ENCODE measurements around the gene TSSK2. TPM values are rescaled to one million over a fixed set of nuclear protein-coding genes. Genes with fewer than 3 reads are reported as not detected.

The TSSK2 gene
- total RNA-seq, 1 donor from 2014 or later, result 1.4 TPM

DNA sequence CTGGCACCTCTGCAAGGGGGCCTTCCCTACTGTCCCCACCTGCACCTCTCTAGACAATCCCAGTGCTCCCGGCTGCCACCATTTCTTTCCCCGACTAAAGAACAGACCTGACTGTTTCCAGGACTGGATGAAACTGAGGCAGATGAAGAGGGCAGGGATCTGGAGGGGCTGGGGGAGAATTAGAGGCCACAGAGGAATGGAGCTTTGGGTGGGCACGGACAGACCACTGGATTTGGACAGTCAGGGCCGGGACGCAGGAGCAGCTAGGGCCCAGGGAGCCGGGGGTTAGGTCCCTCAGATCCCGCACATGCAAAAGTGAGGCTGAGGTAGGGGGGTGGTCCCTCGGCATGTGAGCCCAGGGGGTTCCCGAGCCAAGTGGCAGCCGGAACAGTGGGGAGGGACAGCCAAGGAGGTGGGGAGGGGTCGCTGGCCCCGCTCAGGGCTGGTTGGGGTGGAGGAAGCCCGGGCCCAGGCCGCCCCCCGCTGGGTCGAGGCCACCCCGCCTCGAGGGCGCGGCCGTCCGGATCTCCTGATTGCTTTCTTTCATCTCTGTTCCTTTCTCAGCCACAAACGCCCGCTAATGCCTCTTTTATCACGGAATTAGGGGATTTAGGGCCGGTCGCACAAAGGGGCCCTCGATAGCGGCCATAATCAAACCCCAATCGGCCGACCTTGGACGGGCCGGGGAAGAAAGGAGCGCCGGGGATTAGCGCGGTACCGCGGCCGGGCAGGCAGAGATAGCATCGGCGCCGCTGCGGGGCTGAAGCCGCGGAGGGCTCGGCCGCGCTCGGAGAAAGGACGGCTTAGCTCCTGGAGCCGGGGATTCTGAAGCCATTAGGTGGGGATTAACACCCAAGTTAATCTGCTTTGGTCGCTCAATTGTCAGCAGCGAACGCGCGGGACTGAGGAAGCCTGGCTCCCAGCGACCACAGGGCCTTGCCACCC, 38.2 kb downstream of the TSSK2 start:
- no peak for DNase-seq (ENCODE audit: low spot score)

DNA sequence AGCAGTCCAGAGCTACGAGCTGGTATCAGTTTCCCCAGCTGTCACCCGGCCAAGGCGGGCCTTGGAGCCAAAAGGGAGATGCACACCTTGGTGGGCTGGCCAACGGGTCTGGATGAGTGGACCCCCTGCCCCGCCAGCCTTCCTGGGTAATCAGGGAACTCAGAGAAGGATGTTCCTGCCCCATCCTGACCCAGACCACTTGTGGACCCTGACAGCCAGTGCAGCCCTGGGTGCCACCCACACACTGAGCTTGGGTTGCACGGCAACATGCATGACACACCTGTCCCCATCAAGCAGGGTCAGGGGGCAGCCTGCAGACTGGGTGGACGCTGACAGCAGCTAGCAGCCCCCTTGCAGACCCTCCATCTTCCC, 38.8 kb downstream of the TSSK2 start:
- no peak for DNase-seq (ENCODE audit: low spot score)

DNA sequence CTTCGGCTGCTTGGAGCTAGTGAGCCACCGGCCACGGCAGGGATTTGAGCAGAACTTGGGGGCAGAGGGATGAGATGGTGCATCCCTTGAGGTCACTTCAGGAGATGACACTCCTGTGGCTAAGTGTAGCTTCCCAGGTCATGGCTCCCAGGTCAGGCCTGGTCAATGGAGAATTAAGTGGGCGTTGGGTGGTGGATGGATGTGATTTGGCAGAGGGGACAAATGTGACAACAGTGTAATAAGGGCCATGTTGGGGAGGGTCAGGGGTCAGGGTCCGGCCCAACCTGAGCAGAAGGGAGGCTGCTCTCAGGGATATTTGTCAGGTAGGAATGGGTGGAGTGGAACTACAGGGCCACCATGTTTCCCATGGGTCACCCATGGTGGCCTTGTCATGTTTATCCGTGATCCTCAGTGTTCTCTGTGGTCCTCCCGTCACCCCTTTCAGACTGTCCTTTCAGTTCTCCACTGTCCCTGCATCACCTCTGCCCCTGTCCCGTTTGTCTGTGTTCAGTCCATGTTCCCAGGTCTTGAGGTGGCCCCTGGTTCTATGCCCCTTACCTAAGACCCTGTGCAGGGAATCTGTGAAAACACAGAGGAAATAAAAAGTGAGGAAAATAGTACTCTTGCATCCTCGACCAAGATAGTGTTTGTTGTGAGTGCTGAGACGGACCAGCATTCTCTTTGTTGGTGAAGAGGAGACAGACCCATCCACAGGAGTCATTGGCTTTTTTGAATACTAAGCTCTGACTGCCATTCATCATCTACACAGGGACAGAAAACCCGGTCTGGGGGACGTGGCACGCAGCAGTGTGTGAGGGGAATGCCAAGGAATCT, 41.3 kb downstream of the TSSK2 start:
- no peak for DNase-seq (ENCODE audit: low spot score)

DNA sequence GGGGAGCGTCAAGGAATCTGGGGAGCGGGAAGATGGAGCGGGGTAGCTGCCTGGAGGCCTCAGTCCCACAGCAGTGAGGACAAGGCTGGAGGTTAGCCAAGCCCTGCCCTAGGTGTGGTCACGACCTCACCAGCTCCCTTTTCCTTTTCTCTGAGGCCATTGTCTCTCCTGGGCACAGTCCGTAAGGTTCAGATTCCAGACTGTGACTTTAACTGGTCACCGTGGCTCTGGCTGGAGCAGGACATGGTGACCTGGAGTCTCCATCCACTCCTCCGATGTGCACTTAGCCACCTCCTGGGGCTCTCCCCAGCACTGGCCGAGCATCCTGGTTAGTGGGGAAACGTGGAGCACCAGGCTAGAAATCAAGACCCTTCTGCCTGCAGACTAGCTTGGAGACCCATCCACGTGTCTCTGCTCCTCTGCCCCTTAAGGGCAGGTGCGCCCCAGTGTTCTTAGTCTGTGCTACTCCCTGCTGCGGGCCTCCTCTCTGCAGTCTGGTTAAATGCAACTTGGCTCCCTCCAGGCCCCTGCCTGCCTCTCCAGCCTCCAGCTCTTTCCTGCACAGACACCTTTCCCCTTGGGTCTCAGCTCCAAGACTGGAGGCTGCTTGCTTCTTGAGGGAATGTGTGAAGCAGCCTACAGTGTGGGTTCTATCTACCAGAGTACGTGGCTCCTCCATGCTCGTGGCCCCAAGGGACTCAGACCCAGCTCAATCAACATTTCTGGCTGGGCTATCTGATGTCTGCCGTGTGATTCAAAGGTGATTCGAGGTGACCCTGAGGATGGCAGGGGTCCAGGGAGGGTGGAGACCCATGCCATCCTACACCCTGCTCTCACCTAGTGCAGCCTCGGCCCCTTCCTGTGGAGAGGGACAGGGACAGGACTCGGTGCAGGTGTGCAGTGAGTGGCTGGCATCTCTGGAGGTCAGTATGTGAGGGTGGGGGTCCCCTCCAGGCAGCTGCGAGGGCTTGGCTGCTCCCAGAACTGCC, 42.2 kb downstream of the TSSK2 start:
- no peak for DNase-seq (ENCODE audit: low spot score)

DNA sequence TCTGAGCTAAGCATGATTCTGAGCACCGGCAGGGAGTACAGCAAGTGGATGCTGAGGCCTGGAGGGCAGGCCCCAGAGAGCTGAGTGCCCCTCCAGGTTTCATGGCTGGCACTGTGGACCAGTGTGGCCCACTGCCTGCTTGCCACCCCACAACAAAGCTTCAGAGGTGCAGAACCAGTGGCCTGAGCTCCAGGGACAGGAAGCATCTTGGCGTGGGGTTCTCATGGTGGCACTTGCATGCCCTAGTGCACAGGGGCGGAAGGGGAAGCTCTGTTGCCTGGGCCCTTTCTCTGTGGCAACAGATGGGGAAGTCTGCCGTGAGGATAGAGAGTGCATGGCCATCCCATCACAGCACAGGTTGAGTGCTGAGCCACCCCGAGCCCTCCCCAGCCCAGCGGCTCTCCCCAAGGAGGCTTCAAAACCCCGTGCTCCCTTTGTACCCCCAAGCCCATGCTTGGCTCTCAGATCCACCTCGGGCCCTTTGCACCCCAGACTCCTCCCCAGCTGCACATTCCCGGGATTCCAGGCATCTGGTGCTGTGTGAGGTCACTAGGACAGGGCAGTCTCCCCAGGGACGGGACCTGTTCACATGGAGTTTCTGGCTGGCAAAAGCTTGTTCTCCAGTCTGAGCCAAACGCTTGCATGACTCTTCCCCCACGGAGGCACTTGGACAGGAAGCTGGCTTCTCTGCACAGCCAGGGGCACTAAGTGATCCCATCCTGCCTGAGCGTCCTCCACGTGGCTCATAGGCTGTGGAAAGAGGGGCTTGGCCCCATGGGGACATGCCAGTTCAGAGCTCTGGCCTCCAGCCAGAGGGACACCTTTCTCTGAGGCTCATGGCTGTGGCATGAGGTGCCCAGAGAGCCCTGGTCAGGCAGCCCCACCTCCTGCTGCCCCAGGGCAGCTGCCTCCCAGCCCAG, 43.3 kb downstream of the TSSK2 start:
- no peak for DNase-seq (ENCODE audit: low spot score)

DNA sequence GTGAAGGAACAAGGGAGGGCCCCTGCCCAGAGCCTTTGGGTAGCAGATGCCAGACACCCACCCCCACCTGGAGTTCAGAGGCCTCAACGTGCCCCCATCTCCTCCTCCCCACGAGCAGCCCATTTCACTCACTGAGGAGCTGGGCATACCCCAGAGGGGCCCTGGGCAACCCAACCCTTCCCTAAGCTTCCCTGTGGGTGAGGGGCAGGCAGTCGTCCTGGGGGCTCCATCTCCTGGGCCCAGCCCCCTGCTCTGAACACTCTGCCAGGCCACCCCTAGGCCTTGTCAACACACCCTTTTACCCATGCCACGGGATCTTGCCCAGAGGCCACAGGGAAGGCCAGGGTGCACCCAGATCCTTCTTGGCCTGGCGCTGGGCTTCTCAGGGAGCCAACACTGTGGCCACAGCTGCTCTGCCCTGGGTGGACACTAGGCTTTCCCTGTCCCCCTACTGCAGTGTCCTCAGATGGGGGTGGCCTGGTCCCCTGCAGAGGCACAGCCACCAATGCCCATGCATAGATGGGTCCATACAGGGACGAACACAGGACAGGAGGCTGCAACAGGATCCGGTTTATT, 44.0 kb downstream of the TSSK2 start:
- no peak for DNase-seq (ENCODE audit: low spot score)

DNA sequence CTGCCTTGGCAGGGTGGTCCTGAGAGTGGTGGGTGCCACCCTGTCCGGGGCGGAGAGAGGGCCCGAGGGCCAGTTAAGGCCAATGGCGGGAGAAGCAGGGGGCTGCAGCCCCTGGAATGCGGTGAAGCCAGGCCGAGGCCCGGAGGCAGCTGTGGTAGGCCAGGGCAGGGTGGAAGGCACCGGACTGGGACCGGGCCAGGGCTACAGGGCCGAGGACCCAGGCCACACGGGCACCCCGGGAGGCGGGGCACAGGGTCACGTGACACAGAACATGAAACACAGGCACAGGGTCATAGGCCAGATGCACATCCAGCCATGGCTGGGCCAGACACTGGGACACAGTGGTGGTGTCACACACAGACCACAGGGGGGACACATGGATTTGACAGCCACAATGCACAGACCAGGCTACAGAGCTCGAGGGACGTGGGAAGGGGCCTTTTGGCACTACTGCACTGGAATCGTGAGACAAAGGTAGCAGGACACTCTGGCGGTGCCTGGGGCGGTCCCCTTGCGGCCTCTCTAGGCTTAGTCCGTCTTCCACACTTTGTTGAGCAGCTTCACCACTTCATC, 44.6 kb downstream of the TSSK2 start:
- DNase-seq (ENCODE audit: low spot score), result no peak

DNA sequence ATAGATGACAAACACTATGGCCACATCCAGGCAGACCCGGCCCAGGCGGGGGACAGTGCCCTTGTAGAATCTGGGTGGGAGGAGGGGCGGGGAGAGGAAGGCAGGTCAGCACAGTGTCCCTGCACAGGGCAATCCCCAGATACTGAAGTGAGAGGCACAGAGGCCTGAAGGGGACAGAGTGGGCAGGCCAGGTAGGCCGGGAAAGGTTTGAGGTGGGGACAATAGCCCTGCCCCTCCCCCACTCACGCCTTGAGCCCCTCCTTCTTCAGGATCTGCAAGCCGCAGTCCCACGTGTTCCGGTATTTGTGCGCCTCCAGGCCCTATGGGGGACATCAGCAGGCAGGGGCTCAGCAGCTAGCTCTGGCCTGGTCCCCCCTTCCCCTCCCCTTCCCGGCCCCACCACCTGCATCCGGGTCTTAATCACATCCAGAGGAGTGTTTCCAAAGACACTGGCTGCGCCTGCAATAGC, 45.1 kb downstream of the TSSK2 start:
- no peak for DNase-seq (ENCODE audit: low spot score)

DNA sequence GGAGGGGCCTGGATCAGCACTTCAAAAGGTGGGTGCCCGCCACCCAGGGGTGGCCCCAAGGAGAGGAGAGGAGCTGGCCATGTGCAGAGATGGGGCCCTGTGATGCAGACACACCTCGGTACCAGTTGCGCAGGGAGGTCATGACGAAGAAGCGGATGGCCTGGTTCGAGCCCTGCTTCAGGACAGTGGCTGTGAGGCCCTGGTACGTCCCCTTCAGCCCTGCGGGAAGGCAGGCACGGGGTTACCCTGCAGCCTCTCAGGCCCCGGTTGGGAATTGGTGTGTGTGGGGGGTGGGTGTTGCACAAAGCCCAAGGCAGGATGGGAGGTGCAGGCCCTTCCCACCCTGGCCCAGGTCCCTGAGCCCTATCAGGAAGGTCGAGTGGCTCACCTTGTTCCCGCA, 45.6 kb downstream of the TSSK2 start:
- DNase-seq (ENCODE audit: low spot score), result no peak

DNA sequence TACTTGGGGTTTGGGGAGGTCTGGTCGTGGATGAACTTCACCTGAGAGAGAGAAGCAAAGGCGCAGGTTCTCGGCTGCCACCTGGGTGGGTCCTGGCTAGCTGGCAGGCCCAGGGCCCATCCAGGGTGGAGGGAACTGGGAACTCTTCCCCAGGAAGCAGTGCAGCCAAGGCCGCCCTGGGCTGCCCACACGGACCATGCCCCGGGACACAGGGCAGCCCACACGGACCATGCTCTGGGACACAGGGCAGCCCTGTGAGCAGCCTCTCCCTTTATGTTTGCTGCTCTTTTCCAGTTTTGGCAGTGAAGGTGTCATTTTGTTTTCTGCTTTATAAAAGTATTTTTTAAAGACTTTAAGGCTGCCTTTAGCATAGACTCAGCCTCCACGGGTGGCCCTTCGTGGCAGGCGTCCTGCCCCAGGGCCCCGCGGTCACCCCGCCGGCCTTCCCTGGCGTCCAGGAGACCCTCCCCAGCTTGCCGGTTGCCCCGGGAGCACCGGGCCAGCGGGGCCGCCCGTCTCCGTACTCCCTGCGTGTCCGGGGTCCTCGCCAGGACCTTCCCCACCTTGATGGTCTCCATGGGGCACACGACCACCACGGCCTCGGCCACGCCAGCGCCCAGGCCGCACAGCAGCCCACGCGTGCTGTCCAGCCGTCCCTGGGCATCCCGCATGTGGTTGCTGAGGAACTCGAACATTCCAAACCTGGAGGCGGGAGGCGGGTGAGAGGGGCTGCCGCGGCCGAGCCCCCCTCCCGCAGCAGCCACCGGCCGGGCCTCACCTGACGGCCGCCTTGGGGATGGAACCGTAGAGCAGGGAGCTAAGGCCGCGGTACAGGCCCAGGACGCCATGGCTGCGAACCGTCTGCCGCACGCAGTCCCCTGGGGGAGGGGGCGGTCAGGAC, 46.3 kb downstream of the TSSK2 start:
- DNase-seq (ENCODE audit: low spot score), result no peak

DNA sequence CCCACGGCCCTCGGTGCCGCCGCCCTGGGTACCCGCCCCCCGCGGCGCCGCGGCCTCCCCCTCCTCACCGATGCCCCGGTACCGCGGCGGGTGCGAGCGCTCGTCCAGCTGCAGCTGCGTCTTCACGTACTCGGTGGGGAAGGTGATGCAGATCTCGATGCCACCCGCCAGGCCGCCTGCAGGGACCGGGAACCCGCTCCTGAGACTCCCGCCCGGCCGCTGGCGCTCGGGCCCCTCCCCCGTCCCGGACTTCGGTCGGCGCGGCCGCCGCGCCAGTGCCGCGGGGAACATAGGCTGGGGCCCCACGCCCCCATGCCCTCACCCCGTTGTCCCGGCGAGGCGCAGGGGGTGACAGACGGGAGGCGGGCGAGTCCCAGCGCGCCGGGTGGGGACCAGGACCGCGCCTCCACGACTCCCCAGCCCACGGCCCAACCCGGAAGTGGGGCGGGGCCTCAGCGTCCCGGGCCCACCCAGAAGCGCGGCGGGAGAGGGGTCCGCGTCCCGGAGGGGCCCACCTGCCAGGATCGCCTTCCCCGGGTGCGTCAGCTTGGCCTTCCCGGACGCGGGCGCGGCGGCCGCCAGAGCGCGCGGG, 47.1 kb downstream of the TSSK2 start:
- DNase-seq (ENCODE audit: low spot score), result peak; percentile 69

DNA sequence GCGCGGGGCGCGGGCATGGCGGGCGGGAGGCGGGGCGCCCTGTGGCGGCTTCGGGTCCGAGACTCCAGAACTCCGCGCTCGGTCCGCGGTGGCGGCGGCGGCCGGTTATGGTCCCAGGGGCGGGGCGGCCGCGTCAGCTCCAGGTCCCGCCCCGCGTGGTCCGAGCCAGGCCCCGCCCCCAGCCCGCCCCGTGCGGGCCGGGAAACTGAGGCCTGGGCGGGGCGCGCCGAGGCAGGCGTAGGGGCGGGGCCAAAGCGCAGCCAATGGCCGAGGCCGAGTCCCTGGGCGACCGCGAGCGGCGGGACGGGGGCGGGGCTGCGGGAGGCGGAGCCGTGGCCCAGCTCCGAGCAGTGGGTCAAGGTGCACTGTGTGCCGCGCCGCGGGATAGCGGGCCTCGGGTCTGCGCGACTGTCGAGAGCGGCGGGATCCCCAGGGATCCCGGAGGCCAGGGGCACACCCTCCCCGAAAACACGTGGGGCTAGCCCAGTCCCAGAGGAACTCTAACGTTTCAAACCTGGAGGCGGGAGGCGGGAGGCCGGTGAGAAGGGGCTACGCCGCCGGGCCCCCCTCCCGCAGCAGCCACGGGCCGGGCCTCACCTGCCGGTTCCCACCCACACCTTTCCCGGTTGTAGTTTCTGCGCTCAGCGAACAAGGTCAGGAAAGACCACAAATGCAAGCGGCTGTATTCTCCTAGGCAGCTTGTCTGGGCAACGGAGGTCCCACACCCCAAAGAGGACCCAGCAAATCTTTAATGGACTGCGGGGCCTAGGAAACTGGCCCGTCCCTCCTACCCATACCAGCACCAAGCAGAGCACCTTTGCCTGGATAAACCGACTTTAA, 47.8 kb downstream of the TSSK2 start, which contains the start of gene SLC25A1:
Gene SLC25A1, minus strand, starts transcription at position 80 of the 840 bp plus-strand sequence. Its CDS starts 63 bp downstream, at position 17.
- DNase-seq (ENCODE audit: low spot score), result peak; percentile 93

DNA sequence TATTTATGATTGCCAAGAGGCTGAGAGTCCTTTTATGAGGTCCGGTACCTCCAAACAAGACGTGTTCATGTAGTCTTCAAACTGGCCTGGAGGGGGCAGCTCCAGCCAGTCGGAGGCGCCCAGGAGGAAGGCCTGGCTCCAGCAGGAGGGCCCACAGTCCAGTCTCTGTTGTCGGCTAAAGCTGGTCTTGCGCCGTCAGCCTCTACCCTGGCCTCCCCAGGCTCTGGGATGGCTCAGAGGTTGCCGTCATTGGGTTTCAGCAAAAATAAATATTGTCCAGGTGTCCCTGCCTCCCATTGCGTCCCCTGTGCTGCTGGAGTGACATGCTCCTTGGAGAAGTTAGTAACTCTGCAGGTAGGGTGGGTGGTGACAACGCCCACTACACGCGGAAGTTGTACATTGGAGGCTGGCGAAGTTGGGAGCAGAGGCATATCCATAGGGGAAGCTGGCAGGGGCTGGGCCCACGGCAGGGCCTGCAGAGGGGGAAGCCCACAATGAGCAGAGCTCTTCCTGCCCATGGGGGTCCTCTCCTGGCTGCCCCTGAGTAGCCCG, 48.5 kb downstream of the TSSK2 start:
- DNase-seq (ENCODE audit: low spot score), result peak; percentile 86

DNA sequence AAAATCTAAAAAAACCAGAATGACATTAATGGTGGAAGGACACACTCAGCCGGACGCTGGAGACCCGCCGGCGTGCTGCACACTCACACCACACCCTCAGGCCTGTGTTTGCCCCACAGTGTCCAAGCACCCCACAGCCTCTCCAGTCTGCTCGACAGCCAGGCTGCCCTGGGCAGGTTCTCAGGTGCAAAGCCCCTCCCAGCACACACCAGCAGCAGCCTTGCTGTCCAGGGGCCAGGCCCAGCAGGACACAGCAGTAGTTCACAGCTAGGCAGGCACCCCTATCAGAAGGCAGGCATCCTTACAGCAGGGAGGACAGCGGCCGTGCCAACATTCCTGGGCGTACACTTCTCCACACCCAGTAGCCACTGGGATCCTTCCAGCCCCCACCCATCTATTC, 49.1 kb downstream of the TSSK2 start:
- no peak for DNase-seq (ENCODE audit: low spot score)

DNA sequence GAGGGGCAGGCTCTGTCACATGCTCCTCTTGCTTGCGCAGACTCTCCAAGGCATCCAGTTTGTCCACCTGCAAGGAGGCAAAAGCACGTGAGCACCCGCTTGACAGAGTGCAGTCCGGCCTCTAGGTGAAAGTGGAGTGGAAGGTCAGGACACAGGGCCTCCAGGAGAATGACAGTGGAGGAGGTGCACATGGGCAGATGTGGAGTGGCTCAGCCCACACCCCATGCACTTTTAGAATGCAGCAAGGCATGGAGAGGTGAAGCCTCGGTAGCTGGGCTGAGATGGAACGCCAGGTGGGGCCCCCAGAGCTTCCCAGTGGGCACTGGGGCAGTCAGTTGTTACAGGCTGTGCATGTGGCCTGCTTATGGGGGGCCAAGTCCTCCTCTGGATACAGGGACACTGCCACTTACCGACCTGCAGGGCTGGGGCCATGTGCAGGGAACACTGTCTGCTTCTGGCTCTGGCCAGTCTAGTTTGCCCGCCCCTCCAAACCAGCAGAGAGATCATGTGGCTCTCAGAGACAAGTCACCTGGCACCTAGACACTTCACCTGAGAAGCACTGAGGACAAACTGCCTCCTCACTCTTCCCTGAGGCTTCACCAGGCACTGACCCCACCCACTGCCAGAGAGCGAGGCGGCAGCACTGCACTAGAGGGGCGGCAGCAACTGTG, 49.8 kb downstream of the TSSK2 start:
- no peak for DNase-seq (ENCODE audit: low spot score)
